Mesenchymal stem cell (in vitro differentiated cells and primary cell): ENCODE results near the gene CNOT6L.

Experiments
- DNase-seq: peaks from one replicate; pipeline ENCODE4 v3.0.0-alpha.2; 2013
- H2AFZ ChIP-seq: one replicate; pipeline ENCODE4 v1.6.1; 2013; ENCODE audit warnings: low read depth, mild to moderate bottlenecking, control low read depth, inconsistent platforms, low read length, moderate library complexity
- H2AK5ac ChIP-seq: 2 replicates; pipeline ENCODE4 v1.6.1; 2013; ENCODE audit warnings: low read length, moderate library complexity, mild to moderate bottlenecking, inconsistent platforms; ENCODE audit not compliant: severe bottlenecking
- H2BK120ac ChIP-seq: one replicate; pipeline ENCODE4 v1.6.1; 2013; ENCODE audit warnings: low read depth, mild to moderate bottlenecking, inconsistent platforms, low read length, moderate library complexity
- H2BK12ac ChIP-seq, 2 experiments: one replicate each; pipeline ENCODE4 v1.6.1; 2013; ENCODE audit warnings: inconsistent platforms in 2 of 2, low read length in 2 of 2, mild to moderate bottlenecking in 2 of 2, moderate library complexity in 2 of 2, control low read depth in 1 of 2
- H2BK15ac ChIP-seq: one replicate; pipeline ENCODE4 v1.6.1; 2013; ENCODE audit warnings: mild to moderate bottlenecking, low read depth, inconsistent platforms; ENCODE audit not compliant: poor library complexity, severe bottlenecking
- H2BK5ac ChIP-seq: 2 replicates; pipeline ENCODE4 v1.6.1; 2013; ENCODE audit warnings: low read depth, mild to moderate bottlenecking, low read length, control low read depth, inconsistent platforms; ENCODE audit not compliant: poor library complexity, severe bottlenecking
- H3K14ac ChIP-seq, 2 experiments: one replicate each; pipeline ENCODE4 v1.6.1; 2013; ENCODE audit warnings: inconsistent platforms in 2 of 2, low read length in 2 of 2, control low read depth in 1 of 2, mild to moderate bottlenecking in 1 of 2, moderate library complexity in 1 of 2
- H3K18ac ChIP-seq, 2 experiments: one replicate each; pipeline ENCODE4 v1.6.1; 2013; ENCODE audit warnings: inconsistent platforms in 2 of 2, low read length in 2 of 2, control low read depth in 1 of 2, low read depth in 1 of 2, mild to moderate bottlenecking in 1 of 2
- H3K23ac ChIP-seq, 2 experiments: one replicate each; pipeline ENCODE4 v1.6.1; 2013; ENCODE audit warnings: inconsistent platforms in 2 of 2, low read length in 2 of 2, mild to moderate bottlenecking in 2 of 2, moderate library complexity in 2 of 2, control low read depth in 1 of 2
- H3K27ac ChIP-seq: 2 replicates; pipeline ENCODE4 v1.5.1; 2013; ENCODE audit warnings: mild to moderate bottlenecking, moderate library complexity, low read length, control low read depth, inconsistent platforms; ENCODE audit not compliant: poor library complexity, severe bottlenecking
- H3K27me3 ChIP-seq, 2 experiments: 2 replicates each; pipeline versions ENCODE4 v1.6.1 to v1.7.0; 2013; ENCODE audit warnings: low read length in 2 of 2, mild to moderate bottlenecking in 2 of 2, moderate library complexity in 2 of 2, control low read depth in 1 of 2, inconsistent platforms in 1 of 2; ENCODE audit not compliant: control insufficient read depth in 1 of 2, insufficient read depth in 1 of 2
- H3K36me3 ChIP-seq, 2 experiments: 2 replicates each; pipeline versions ENCODE4 v1.6.1 to v1.7.0; 2013; ENCODE audit warnings: low read length in 2 of 2, control low read depth in 1 of 2, inconsistent platforms in 1 of 2, low read depth in 1 of 2, mild to moderate bottlenecking in 1 of 2; ENCODE audit not compliant: insufficient read depth in 2 of 2, control insufficient read depth in 1 of 2
- H3K4ac ChIP-seq, 2 experiments: one replicate each; pipeline ENCODE4 v1.6.1; 2013; ENCODE audit warnings: inconsistent platforms in 2 of 2, low read length in 2 of 2, mild to moderate bottlenecking in 2 of 2, moderate library complexity in 2 of 2, control low read depth in 1 of 2, low read depth in 1 of 2
- H3K4me1 ChIP-seq: 2 replicates; pipeline ENCODE4 v1.6.1; 2013; ENCODE audit warnings: low read depth, low read length, control low read depth; ENCODE audit not compliant: control insufficient read depth, insufficient read depth
- H3K4me2 ChIP-seq: 2 replicates; pipeline ENCODE4 v1.6.1; 2013; ENCODE audit warnings: low read length, mild to moderate bottlenecking, inconsistent platforms; ENCODE audit not compliant: poor library complexity, severe bottlenecking
- H3K4me3 ChIP-seq, 2 experiments: 2 replicates each; pipeline versions ENCODE4 v1.5.1 to v1.7.0; 2013; ENCODE audit warnings: low read length in 2 of 2, mild to moderate bottlenecking in 2 of 2, control low read depth in 1 of 2, low read depth in 1 of 2; ENCODE audit not compliant: insufficient read depth in 1 of 2
- H3K79me1 ChIP-seq: replicated peaks from 2 replicates; pipeline ENCODE4 v1.6.1; 2013; ENCODE audit warnings: mild to moderate bottlenecking, control low read depth, low read length, inconsistent platforms; ENCODE audit not compliant: poor library complexity, severe bottlenecking
- H3K9ac ChIP-seq: 2 replicates; pipeline ENCODE4 v1.7.0; 2013; ENCODE audit warnings: mild to moderate bottlenecking, low read length, moderate library complexity
- H3K9me3 ChIP-seq: 2 replicates; pipeline ENCODE4 v1.7.0; 2013; ENCODE audit warnings: mild to moderate bottlenecking, low read length; ENCODE audit not compliant: control insufficient read depth
- H4K8ac ChIP-seq: one replicate; pipeline ENCODE4 v1.6.1; 2013; ENCODE audit warnings: inconsistent platforms, mild to moderate bottlenecking, low read length, moderate library complexity
- H4K91ac ChIP-seq: one replicate; pipeline ENCODE4 v1.6.1; 2013; ENCODE audit warnings: mild to moderate bottlenecking, low read length, inconsistent platforms
- WGBS: methylation state at CpG from one replicate; pipeline ENCODE4 v1.1.7; 2013; ENCODE audit warnings: mixed read lengths; 5-methylcytosine and 5-hydroxymethylcytosine counted together

CNOT6L gene

DNA sequence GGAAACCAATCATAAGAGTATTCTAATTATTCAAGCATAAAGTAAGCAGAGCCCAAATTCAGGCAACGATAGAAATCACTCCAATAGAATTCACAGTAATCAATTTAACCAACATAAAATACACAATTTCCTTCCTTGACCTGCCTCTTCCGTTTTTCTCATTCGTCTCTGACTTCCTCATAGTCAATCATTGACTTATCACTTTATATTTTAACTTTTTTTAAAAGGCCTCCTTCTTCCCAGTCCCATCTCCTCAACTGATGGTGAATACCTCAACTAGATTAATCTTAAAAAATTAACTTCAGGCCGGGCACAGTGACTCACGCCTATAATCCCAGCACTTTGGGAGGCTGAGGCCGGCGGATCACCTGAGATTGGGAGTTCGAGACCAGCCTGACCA, 13.3 kb downstream of the CNOT6L start:
- Histone ChIP-seq H3K4me2 (no peak overlapping the region), H3K79me1 (no peaks in the 10 kb centered on the region), H3K4me1 (peaks cover 2% of the 10 kb centered on the region), H3K27me3 (no peaks in the 10 kb centered on the region), H3K4me3 (no peak overlapping the region), H2BK15ac (no peak overlapping the region), H3K23ac (no peak overlapping the region), H3K36me3 (no peaks in the 10 kb centered on the region), H3K9me3 (no peaks in the 10 kb centered on the region), H3K14ac (no peak overlapping the region), H3K4ac (no peak overlapping the region), H2BK120ac (no peak overlapping the region), H2BK12ac (no peak overlapping the region), H2AFZ (no peak overlapping the region), H3K27ac (no peak overlapping the region), H2AK5ac (no peak overlapping the region), H2BK5ac (no peak overlapping the region), H4K8ac (no peak overlapping the region), H3K18ac (no peak overlapping the region), H4K91ac (no peak overlapping the region), H3K9ac (no peak overlapping the region)
- DNase-seq: no peak
- 96% methylated on average over 8 of the region's 8 CpGs for WGBS

DNA sequence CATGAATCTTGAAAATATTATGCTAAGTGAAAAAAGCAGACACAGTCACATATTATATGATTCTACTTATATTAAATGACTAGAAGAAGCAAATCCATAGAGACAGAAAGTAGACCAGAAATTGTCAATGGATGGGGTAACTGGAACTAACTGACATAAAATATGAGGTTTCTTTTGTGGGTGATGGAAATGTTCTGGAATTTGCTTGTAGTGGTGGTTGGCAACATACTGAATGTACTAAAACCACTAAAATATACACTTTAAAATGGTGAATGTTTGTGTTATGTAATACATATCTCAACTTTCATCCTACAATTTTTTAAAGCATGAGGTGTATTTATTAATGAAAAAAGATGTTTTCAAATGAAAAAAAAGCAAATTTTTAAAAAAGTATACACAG, 14.7 kb downstream of the CNOT6L start:
- H3K14ac ChIP-seq: no peak overlapping the region
- H3K4ac ChIP-seq: no peak overlapping the region
- H2BK5ac ChIP-seq: no peak overlapping the region
- no peak overlapping the region for H2AK5ac ChIP-seq
- H3K18ac ChIP-seq: no peak overlapping the region
- no peak for DNase-seq
- H3K23ac ChIP-seq: no peak overlapping the region
- H3K79me1 ChIP-seq: peaks cover 3% of the 10 kb centered on the region
- no peak overlapping the region for H3K4me2 ChIP-seq
- no peak overlapping the region for H2AFZ ChIP-seq
- H3K4me3 ChIP-seq: no peak overlapping the region
- H4K8ac ChIP-seq: no peak overlapping the region
- no peak overlapping the region for H3K9ac ChIP-seq
- no peak overlapping the region for H2BK15ac ChIP-seq
- H3K36me3 ChIP-seq: no peaks in the 10 kb centered on the region
- peaks cover 2% of the 10 kb centered on the region for H3K4me1 ChIP-seq
- no peak overlapping the region for H3K27ac ChIP-seq
- H3K9me3 ChIP-seq: no peaks in the 10 kb centered on the region
- no peaks in the 10 kb centered on the region for H3K27me3 ChIP-seq
- H4K91ac ChIP-seq: no peak overlapping the region
- H2BK12ac ChIP-seq: no peak overlapping the region
- no peak overlapping the region for H2BK120ac ChIP-seq

DNA sequence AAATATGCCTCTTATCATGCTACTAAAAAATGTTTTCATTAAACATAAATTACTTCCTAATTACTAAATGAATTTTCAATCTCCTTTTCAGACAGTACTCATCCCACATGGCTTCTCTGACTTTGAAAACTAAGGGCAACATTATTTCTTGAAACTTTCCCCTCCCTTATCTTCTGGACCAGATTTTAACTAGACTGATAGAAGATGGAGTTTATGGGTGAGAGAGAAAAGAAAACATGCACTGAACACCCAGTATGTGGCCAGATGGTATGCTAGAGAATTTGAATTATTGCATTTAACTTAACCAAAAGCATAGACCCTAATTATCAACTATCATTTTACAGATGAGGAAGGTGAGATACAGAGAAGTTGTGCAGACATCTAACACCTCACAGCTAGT, 16.8 kb downstream of the CNOT6L start:
- Histone ChIP-seq H3K79me1 (peaks cover 8% of the 10 kb centered on the region), H3K9ac (no peak overlapping the region), H2BK12ac (no peak overlapping the region), H3K18ac (no peak overlapping the region), H3K4ac (no peak overlapping the region), H2AK5ac (no peak overlapping the region), H3K27me3 (no peaks in the 10 kb centered on the region), H3K27ac (no peak overlapping the region), H3K23ac (no peak overlapping the region), H3K36me3 (no peaks in the 10 kb centered on the region), H4K8ac (no peak overlapping the region), H3K4me1 (peaks cover 5% of the 10 kb centered on the region), H3K9me3 (no peaks in the 10 kb centered on the region), H3K4me3 (no peak overlapping the region), H3K4me2 (no peak overlapping the region), H4K91ac (no peak overlapping the region), H2BK5ac (no peak overlapping the region), H2AFZ (no peak overlapping the region), H2BK120ac (no peak overlapping the region), H3K14ac (no peak overlapping the region), H2BK15ac (no peak overlapping the region)
- DNase-seq: no peak

DNA sequence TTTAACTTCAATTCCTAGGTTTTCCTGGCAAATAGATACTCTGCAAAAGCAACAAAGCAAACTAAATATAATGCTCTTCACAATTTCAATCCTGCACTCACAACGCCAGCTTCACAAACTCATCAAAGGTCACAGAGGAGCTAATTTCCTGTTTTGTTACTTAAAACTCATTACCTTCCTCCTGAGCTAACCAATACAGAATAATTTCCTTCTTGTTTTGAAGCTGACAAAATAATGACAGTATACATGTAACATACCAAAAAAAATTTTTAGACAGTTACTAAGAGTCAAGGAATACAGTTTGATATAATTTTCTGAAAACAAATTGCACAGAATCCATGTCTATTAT, 17.9 kb downstream of the CNOT6L start:
- H3K4me2 ChIP-seq: no peak overlapping the region

More for the DNA sequence above, 17.9 kb downstream of the CNOT6L start:
- Histone ChIP-seq H3K23ac (no peak overlapping the region), H3K4me1 (peaks cover 6% of the 10 kb centered on the region), H2AFZ (no peak overlapping the region), H3K9me3 (no peaks in the 10 kb centered on the region), H4K8ac (no peak overlapping the region), H3K4me3 (no peak overlapping the region), H2BK120ac (no peak overlapping the region), H3K36me3 (no peaks in the 10 kb centered on the region), H3K18ac (no peak overlapping the region), H2AK5ac (no peak overlapping the region), H3K79me1 (peaks cover 12% of the 10 kb centered on the region), H3K4ac (no peak overlapping the region), H3K14ac (no peak overlapping the region), H3K27ac (no peak overlapping the region), H3K27me3 (no peaks in the 10 kb centered on the region), H3K9ac (no peak overlapping the region), H4K91ac (no peak overlapping the region), H2BK5ac (no peak overlapping the region), H2BK12ac (no peak overlapping the region), H2BK15ac (no peak overlapping the region)
- DNase-seq: no peak
- WGBS: 94% methylated on average over 1 of the region's 1 CpG
